ENCODE measurements around the gene MMADHC.

Gene MMADHC

DNA sequence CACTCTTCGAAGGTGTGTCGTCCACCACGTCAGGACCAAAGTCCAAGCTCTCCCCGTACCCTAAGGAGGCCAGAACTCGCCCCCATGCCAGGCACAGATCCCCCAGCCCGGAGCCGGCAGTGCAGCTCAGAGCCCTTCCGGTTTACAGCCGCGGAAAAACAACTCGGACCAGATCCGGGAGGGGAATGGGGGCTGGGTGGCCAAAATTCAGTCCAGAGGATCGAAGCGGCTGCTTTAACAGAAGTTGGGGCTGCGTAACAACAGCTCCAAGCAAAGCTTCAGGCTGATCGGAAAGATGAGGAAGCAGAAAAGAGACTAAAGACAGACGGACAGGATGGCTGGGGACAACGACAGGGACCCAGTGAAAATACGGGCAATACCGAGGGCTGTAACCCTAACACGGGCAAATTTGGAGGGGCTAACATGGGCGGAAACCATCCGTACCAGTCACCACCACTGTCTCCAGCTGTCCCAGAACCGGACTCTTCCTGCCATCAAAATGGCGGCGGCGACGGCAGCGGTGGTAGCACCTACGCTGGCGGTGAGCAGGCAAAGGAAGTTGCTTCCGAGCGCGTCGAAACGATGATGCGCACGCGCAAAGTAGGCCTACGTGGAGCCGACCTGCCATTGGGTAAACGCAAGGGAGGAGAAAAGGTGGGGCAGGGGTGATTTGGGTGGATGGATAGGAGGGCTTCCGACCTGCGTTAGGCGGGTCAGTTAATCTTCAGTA, at the start of gene MMADHC:
MMADHC (minus strand) TSS at position 556 of the 730 bp plus-strand sequence. CDS start 678 bp downstream, outside the sequence.
- DNase-seq, result peak; percentile 96

DNA sequence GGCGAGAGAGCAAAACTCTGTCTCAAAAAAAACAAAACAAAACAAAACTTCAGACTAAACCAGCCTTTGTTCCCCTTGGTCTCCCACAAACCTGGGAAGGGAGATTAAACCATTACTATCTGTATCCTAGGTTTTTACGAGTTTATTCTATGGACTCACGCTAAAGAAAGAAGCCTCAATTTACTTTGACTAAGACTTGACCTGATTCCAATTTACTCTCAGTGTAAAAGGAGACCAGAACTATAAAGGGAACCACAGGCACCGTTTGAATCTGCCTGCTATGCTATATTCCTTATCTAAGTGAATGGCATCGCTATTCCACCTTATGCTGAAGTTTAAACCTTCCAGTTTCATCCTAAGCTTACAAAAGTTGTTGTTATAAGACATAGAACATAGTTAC, 46.5 kb upstream of the MMADHC start:
- DNase-seq, result no peak

DNA sequence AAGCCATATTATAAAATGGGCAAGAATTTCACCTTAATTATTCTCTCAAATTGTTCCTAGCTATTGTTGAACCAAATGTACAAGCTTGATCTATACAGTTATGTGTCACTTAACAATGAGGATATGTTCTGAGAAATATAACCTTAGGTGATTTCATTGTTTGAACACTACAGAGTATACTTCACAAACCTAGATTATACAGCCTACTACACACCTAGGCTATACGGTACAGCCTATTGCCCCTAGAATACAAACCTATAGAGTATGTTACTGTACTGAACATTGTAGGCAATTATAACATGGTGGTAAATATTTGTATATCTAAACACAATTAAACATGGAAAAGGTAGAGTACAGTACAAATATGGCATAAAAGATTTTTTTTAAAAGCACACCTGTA, 42.9 kb upstream of the MMADHC start:
- no peak for DNase-seq

DNA sequence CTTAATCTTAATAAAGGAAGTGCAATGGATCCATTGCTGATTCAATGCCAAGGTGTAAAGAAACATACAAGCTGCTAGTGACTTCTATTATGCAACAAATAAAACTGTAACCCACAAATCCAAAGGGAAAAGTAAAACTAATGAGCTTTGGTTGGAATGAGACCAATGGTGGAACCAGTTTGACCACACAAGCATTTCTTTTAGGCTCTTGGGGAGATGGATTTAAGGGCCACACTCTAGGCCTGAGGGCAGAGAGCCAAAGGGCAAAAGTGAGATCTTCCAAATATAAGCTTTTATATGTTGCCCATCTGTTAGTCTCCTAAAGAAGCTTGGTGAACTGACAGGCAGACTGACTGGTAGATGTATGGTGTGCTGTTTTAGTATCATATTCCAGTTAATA, 41.5 kb upstream of the MMADHC start:
- no peak for DNase-seq

GRCh38 chr2:149627111-149627801, 39.7 kb upstream of the MMADHC start:
- no peak for DNase-seq

DNA sequence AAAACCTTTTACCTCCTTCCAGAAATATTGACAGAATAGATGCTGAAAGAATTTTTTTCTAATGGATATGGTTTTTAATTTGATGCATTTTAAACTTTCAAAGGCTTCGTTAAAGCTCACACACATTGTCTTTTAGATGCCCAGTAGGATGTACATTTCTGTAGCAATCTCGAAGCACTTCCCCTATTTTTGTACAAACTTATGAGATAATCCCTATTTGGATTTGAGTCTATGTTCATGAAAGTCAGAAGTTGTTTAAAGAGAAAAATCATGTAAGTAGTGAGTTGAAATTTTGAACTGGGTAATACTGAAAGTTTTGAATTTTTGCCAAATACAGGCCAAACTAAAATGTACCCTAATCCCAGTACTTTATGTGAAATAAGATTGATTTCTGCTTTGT, 38.1 kb upstream of the MMADHC start:
- DNase-seq, result no peak

GRCh38 chr2:149625271-149625670, 37.7 kb upstream of the MMADHC start:
- DNase-seq, result no peak

DNA sequence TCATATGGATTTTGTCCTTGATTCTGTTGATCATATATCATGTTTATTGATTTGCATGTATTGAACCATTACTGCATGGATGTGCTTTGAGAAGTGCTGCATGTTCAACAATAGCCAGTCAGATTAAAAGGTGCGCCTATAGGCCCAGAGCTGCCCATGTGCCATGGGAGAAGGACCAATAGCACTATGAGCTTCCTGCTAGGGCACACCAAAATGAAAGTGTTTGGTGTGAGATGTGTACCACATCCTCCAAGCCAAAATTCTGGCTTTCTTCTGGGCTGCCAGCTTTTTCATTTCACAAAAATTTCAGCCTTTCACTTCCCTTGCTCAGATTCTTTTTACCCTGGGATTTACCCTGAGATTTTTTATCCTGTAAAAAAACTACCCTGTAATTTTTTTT, 34.8 kb upstream of the MMADHC start:
- no peak for DNase-seq

DNA sequence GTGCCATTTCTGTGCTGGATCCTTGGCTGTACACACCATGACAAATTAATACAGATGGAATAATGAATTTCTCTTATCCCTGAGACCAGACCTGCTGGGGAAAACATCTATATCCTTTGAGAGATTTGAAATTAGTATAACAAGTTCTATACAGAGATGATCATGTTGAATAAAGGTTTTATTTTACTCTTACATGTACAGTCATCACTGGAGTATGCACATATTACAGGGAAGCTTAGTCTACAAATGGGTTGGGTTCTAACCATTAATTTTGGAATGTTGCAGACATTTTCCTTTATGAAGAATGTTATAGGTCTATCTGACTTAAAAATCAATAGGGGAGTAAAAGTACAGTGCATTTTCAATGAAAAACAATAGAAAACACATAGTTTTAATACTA, 29.9 kb upstream of the MMADHC start:
- no peak for DNase-seq

- no peak for DNase-seq
Observed at GRCh38 chr2:149616681-149617456, 29.3 kb upstream of the MMADHC start.

DNA sequence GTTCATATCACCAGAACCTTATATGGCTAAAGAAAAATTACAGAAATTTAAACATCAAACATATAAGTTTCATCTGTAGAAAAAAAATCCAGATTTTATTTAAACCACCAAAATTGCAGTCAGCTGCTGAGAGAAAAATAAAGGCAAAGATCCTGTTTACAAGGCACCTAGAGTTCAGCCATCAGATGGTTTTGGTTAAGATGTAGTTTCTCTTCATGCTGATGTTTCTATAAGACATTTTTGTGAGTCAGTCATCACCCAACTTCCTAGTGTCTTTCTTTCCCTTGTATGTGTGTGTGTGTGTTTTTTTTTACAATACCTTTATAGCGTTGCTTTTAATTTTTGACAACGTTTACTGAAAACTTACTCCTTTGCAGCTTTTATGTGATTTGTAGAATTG, 26.1 kb upstream of the MMADHC start:
- DNase-seq, result no peak

GRCh38 chr2:149612122-149612521, 24.5 kb upstream of the MMADHC start:
- no peak for DNase-seq

GRCh38 chr2:149611100-149611820, 23.7 kb upstream of the MMADHC start:
- no peak for DNase-seq

DNA sequence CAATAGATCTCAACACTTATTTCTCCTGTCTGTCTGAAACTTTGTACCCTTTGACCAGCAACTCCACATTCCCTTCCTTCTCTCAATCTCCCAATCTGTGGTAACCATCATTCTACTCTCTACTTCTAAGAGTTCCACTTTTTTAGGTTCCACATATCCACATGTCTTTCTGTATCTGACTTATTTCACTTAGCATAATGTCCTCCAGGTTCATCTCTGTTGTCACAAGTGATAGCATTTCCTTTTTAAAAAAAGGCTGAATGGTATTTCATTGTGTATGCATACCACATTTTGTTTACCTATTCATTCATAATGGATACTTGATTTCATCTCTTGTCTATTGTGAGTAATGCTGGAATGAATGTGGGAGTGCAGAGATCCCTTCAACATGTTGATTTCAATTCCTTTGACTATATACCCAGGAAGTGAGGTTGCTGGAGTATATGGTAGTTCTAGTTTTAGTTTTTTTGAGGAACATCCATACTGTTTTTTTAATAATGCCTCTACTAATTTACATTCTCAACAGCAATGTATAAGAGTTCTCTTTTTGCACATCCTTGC, 18.8 kb upstream of the MMADHC start:
- DNase-seq, result no peak

- DNase-seq, result no peak
Observed at GRCh38 chr2:149603248-149603647, 15.7 kb upstream of the MMADHC start.

DNA sequence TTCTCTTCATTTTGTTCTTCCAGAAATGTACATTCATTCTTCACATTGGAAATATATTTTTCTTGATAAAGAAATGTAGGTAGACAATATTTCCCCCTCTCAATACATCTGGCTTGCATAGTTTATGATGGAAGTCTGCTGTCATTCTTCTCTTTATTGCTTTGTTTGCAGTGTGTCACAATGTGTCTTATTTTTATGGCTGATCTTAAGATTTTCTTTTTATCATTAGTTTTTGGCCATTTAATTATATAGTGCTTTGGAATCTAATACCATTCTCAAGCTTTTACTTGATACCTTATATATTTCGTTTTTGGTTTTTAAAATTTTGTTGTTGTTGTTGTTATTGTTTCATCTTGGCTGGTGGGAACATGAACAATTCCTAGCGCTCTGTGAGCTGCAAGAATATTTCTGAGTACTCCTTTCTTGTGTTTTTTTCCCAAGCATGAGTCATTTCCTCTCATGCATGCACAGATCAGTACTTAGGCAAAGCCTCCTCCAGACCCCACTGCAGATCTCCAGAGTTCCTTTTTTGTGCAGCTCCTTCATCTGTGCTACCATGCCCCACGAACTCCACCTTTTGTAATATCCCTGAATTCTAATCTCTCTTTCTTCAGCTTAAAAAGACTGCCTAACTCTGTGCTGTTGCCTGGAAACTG, 13.7 kb upstream of the MMADHC start:
- no peak for DNase-seq

DNA sequence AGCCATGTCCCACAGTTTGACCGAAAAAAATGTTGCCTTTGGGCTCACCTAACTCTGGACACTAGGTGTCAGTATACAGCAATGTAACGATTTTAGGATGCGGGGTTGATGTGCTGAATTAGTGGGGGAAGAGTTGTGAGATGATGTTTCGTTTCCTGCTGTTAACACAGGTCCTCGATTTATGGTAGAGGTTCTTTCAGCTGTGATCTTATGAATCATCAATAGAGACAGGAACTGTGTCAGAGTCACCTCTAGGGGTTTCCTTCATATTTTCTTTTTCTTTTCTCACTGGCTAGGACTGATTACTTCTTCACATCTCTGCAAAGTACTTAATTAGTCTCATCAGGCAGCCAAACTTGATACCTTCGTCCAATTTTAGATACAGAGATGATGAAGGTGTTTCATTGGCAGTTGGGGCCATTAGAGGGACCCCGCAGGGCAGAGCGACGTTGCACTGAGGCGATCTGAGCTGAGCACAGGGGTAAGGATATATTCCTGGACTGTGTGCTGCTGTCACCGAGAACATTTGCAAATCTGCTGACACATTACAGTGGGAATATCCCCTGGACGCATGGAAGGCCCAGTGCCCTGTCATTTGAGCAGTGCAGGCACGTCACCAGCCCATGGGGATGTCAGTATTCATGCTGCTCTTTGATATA, 10.2 kb upstream of the MMADHC start:
- peak; percentile 55 for DNase-seq

- no peak for DNase-seq
Observed at GRCh38 chr2:149597050-149597667, 9.6 kb upstream of the MMADHC start.

GRCh38 chr2:149596471-149596870, 8.9 kb upstream of the MMADHC start:
- DNase-seq, result no peak

GRCh38 chr2:149595056-149595963, 7.7 kb upstream of the MMADHC start:
- no peak for DNase-seq

All from CD4-positive, alpha-beta T cell treated with Interleukin-15 for 1 hour (primary cell).